HCT116 (cell line): ENCODE measurements around the gene PCBP3. TPM values are rescaled to one million over a fixed set of nuclear protein-coding genes. Genes with fewer than 3 reads are reported as not detected.
"Not testable (repeated sequence)": the region's sequence is repeated elsewhere in the genome, so short reads cannot be mapped to it uniquely, and the experiment has no call there.

ENCODE experiments used
- ATAC-seq: fragments of 200-7000 bp; cut with Tn5 transposase; 2 replicates; pipeline ENCODE4 v1.9.1; 2020; ENCODE audit warnings: mild to moderate bottlenecking, moderate library complexity
- BruUV-seq: library from RNA; stranded (reverse); fragments of 400-500 nt; replicated peaks from 2 replicates; lab custom pipeline; 2021; lab: Mats Ljungman, UMichigan
- CTCF ChIA-PET: fragments of 300-600 bp; sonication (Branson Sonifier 250); formaldehyde crosslinking; loops from one replicate; lab custom pipeline; 2021; ENCODE audit warnings: antibody characterized with exemption; lab: Charles Lee
- POLR2A ChIA-PET: fragments of 300-600, 350-600 bp; sonication (Branson Sonifier 250); formaldehyde crosslinking; loops from one replicate; lab custom pipeline; 2021; ENCODE audit warnings: antibody characterized with exemption; lab: Charles Lee
- RAD21 ChIA-PET, 2 experiments: fragments of 300-600 bp; sonication (Branson Sonifier 250); formaldehyde crosslinking; loops; one replicate each; lab custom pipeline; 2023; ENCODE audit warnings: low total read pairs in 2 of 2; ENCODE audit not compliant: uncharacterized antibody in 2 of 2, unreplicated experiment in 2 of 2, low non-redundant PET in 1 of 2; lab: Charles Lee
- DNase-seq: peaks from one replicate; pipeline ENCODE4 v3.0.0-alpha.2; 2010; ENCODE audit warnings: low read depth, low spot score
- H2AFZ ChIP-seq: fragments of 200-600 bp; shearing (Covaris generic), sonication (generic); 2 replicates; pipeline ENCODE4 v1.6.1; 2017; ENCODE audit warnings: low read depth, mixed run types, mixed read lengths, antibody characterized with exemption, low read length; ENCODE audit not compliant: poor library complexity, severe bottlenecking
- H3K27ac ChIP-seq: 2 replicates; pipeline ENCODE4 v1.5.1; 2012; ENCODE audit warnings: low read depth, low read length
- H3K27me3 ChIP-seq: fragments of 200-600 bp; sonication (generic); 2 replicates; pipeline ENCODE4 v1.6.1; 2016; ENCODE audit warnings: mixed run types, low read length, mixed read lengths; ENCODE audit not compliant: insufficient read depth
- H3K36me3 ChIP-seq, 2 experiments: fragments of 200-500 bp in 1 of 2; fragments of 200-600 bp in 1 of 2; sonication (Bioruptor generic) in 1 of 2; sonication (generic) in 1 of 2; 2 replicates each; pipeline versions ENCODE4 v1.5.1 to v1.6.1; 2014 to 2016; ENCODE audit warnings: low read length in 2 of 2, inconsistent platforms in 1 of 2, mixed read lengths in 1 of 2, mixed run types in 1 of 2; ENCODE audit not compliant: insufficient read depth in 2 of 2, control insufficient read depth in 1 of 2
- H3K4me1 ChIP-seq, 2 experiments: fragments of 200-600 bp in 1 of 2; sonication (generic) in 1 of 2; 2 replicates each; pipeline versions ENCODE4 v1.5.1 to v1.6.1; 2012 to 2017; ENCODE audit warnings: low read length in 2 of 2, inconsistent platforms in 1 of 2, mild to moderate bottlenecking in 1 of 2, mixed read lengths in 1 of 2, mixed run types in 1 of 2, moderate library complexity in 1 of 2; ENCODE audit not compliant: insufficient read depth in 2 of 2, control insufficient read depth in 1 of 2
- H3K4me2 ChIP-seq: fragments of 200-600 bp; sonication (generic); 2 replicates; pipeline ENCODE4 v1.6.1; 2017; ENCODE audit warnings: mixed run types, low read length, mixed read lengths
- H3K4me3 ChIP-seq, 2 experiments: fragments of 200-600 bp in 1 of 2; sonication (generic) in 1 of 2; replicated peaks in 1 of 2; 2 replicates each; pipeline ENCODE4 v1.5.1; 2011 to 2016; ENCODE audit warnings: low read length in 2 of 2, control low read depth in 1 of 2, low read depth in 1 of 2, mild to moderate bottlenecking in 1 of 2, mixed read lengths in 1 of 2, mixed run types in 1 of 2
- H3K79me2 ChIP-seq: fragments of 200-600 bp; sonication (generic); 2 replicates; pipeline ENCODE4 v1.6.1; 2017; ENCODE audit warnings: mild to moderate bottlenecking, mixed run types, low read length, moderate library complexity, mixed read lengths; ENCODE audit not compliant: insufficient read depth
- H3K9ac ChIP-seq: fragments of 200-600 bp; sonication (generic); 2 replicates; pipeline ENCODE4 v1.6.1; 2016; ENCODE audit warnings: low read length, mixed read lengths
- H3K9me2 ChIP-seq: fragments of 200-600 bp; sonication (generic), shearing (Covaris generic); 2 replicates; pipeline ENCODE4 v1.6.1; 2017; ENCODE audit warnings: mixed run types, mild to moderate bottlenecking, moderate library complexity; ENCODE audit not compliant: insufficient read depth
- H3K9me3 ChIP-seq, 2 experiments: fragments of 200-500 bp in 1 of 2; fragments of 200-600 bp in 1 of 2; sonication (Bioruptor generic) in 1 of 2; sonication (generic) in 1 of 2; 2 replicates each; pipeline ENCODE4 v1.6.1; 2014 to 2017; ENCODE audit warnings: low read length in 2 of 2, mixed read lengths in 2 of 2, inconsistent platforms in 1 of 2, low read depth in 1 of 2, mild to moderate bottlenecking in 1 of 2, mixed run types in 1 of 2, moderate library complexity in 1 of 2; ENCODE audit not compliant: control insufficient read depth in 1 of 2, insufficient read depth in 1 of 2
- H4K20me1 ChIP-seq: fragments of 200-600 bp; sonication (generic), shearing (Covaris generic); 2 replicates; pipeline ENCODE4 v1.6.1; 2017; ENCODE audit warnings: mixed run types, mild to moderate bottlenecking, moderate library complexity; ENCODE audit not compliant: insufficient read depth
- CBX3 ChIP-seq: IDR thresholded peaks from 2 replicates; pipeline ENCODE4 v1.6.1; 2012; ENCODE audit warnings: low read depth
- CEBPB ChIP-seq: IDR thresholded peaks from 2 replicates; pipeline ENCODE4 v1.6.1; 2012; ENCODE audit warnings: low read depth
- ELF1 ChIP-seq: IDR thresholded peaks from 2 replicates; pipeline ENCODE4 v1.6.1; 2012; ENCODE audit warnings: low read depth, borderline replicate concordance
- MAX ChIP-seq: IDR thresholded peaks from 2 replicates; pipeline ENCODE4 v1.6.1; 2012
- POLR2AphosphoS5 ChIP-seq: IDR thresholded peaks from 2 replicates; pipeline ENCODE4 v1.6.1; 2011; ENCODE audit warnings: mild to moderate bottlenecking, low read depth, low read length, moderate library complexity
- REST ChIP-seq: IDR thresholded peaks from 2 replicates; pipeline ENCODE4 v1.6.1; 2012; ENCODE audit warnings: low read depth
- SIN3A ChIP-seq: IDR thresholded peaks from 2 replicates; pipeline ENCODE4 v1.6.1; 2012; ENCODE audit warnings: low read depth
- SP1 ChIP-seq: IDR thresholded peaks from 2 replicates; pipeline ENCODE4 v1.6.1; 2012; ENCODE audit warnings: low read depth
- SRF ChIP-seq: IDR thresholded peaks from 2 replicates; pipeline ENCODE4 v1.6.1; 2012; ENCODE audit warnings: low read depth
- TCF7L2 ChIP-seq: IDR thresholded peaks from 2 replicates; pipeline ENCODE4 v1.7.0; 2011; ENCODE audit warnings: borderline replicate concordance, inconsistent platforms; ENCODE audit not compliant: insufficient read depth, insufficient read length; ENCODE audit errors: extremely low read depth
- YY1 ChIP-seq: IDR thresholded peaks from 2 replicates; pipeline ENCODE4 v1.6.1; 2011; ENCODE audit warnings: low read length, low read depth, moderate library complexity, mild to moderate bottlenecking; ENCODE audit not compliant: insufficient replicate concordance; ENCODE audit errors: extremely low read depth
- ZBTB33 ChIP-seq: IDR thresholded peaks from 2 replicates; pipeline ENCODE4 v1.6.1; 2011; ENCODE audit warnings: mild to moderate bottlenecking, low read length, moderate library complexity; ENCODE audit not compliant: insufficient replicate concordance; ENCODE audit errors: extremely low read depth
- intact Hi-C: fragments of 100-400 bp; cut with micrococcal nuclease; formaldehyde crosslinking; loops from 2 replicates; pipeline ENCODE4 v1.10.0; 2022
- total RNA-seq: library from RNA; stranded (reverse); gene quantifications from one replicate; pipeline ENCODE4 v1.2.1, GENCODE V29; 2021; ENCODE audit not compliant: unreplicated experiment

PCBP3 gene
- total RNA-seq, 1 experiment from 2014 or later, result 3.1 TPM

GRCh38 chr21:45604681-45605080, 38.8 kb upstream of the PCBP3 start:
- H3K4me3 ChIP-seq, H3K9me2 ChIP-seq, DNase-seq, H3K36me3 ChIP-seq, H4K20me1 ChIP-seq, POLR2A ChIA-PET, H3K4me2 ChIP-seq, H3K27me3 ChIP-seq, H3K79me2 ChIP-seq, H3K9ac ChIP-seq, H3K4me1 ChIP-seq, ATAC-seq, H3K27ac ChIP-seq, RAD21 ChIA-PET, H2AFZ ChIP-seq, CTCF ChIA-PET, intact Hi-C loops, BruUV-seq, H3K9me3 ChIP-seq: not testable (repeated sequence)

GRCh38 chr21:45607021-45607908, 36.3 kb upstream of the PCBP3 start:
- Histone ChIP-seq H3K4me2 (no peak overlapping the region), H3K9me3 (no peaks in the 10 kb centered on the region; a peak in 1 of 4 replicates), H4K20me1 (no peaks in the 10 kb centered on the region), H3K9ac (no peak overlapping the region), H2AFZ (no peak overlapping the region), H3K27ac (no peak overlapping the region), H3K27me3 (peaks cover 7% of the 10 kb centered on the region; the same call in 1 of the 2 replicates), H3K36me3 (no peaks in the 10 kb centered on the region), H3K4me1 (no peaks in the 10 kb centered on the region), H3K79me2 (no peaks in the 10 kb centered on the region), H3K9me2 (no peaks in the 10 kb centered on the region), H3K4me3 (no peak overlapping the region)
- ChIA-PET CTCF (no interaction called here), RAD21 (no interaction called here), POLR2A (no interaction called here)
- BruUV-seq, result no TSS peak
- ATAC-seq (0 out of 2 replicates have a peak, but pooled peaks have one; percentile 22), DNase-seq (no peak)
- intact Hi-C loops, result no loop called here
- TF ChIP-seq SIN3A (no peak), YY1 (no peak), CBX3 (no peak), TCF7L2 (no peak), ZBTB33 (no peak), SRF (no peak), POLR2AphosphoS5 (no peak), CEBPB (no peak), SP1 (no peak), ELF1 (no peak), REST (no peak), MAX (no peak)
